ENCODE data around the gene SLC35F2. TPM values are rescaled to one million over a fixed set of nuclear protein-coding genes. Genes with fewer than 3 reads are reported as not detected.
"Not testable (repeated sequence)": the region's sequence is repeated elsewhere in the genome, so short reads cannot be mapped to it uniquely, and the experiment has no call there.

Gene SLC35F2
- total RNA-seq, 2 donors from 2014 or later: 7.3 to 9.1 TPM

GRCh38 chr11:107758719-107759355 is 99.8 kb downstream of the SLC35F2 start:
- H3K36me3 Mint-ChIP-seq (ENCODE audit: low read depth); ATAC-seq; DNase-seq: not testable (repeated sequence)

GRCh38 chr11:107757661-107758060 is 100.9 kb downstream of the SLC35F2 start:
- Mint-ChIP-seq H3K36me3 (ENCODE audit: low read depth) (no peaks in the 10 kb centered on the region), H3K4me1 (no peaks in the 10 kb centered on the region), H3K27ac (no peak overlapping the region), H3K4me3 (no peak overlapping the region), H3K27me3 (peaks cover 62% of the 10 kb centered on the region)
- no peaks in the 10 kb centered on the region for H3K9me3 ChIP-seq (ENCODE audit: control insufficient read depth, low read length, poor library complexity, severe bottlenecking)
- ATAC-seq: no peak
- DNase-seq: no peak

More at GRCh38 chr11:107758719-107759355, 99.8 kb downstream of the SLC35F2 start:
- H3K4me1 Mint-ChIP-seq; H3K9me3 ChIP-seq (ENCODE audit: control insufficient read depth, low read length, poor library complexity, severe bottlenecking); H3K4me3 Mint-ChIP-seq; H3K27ac Mint-ChIP-seq: not testable (repeated sequence)
- H3K27me3 Mint-ChIP-seq: peaks cover 60% of the 10 kb centered on the region

DNA sequence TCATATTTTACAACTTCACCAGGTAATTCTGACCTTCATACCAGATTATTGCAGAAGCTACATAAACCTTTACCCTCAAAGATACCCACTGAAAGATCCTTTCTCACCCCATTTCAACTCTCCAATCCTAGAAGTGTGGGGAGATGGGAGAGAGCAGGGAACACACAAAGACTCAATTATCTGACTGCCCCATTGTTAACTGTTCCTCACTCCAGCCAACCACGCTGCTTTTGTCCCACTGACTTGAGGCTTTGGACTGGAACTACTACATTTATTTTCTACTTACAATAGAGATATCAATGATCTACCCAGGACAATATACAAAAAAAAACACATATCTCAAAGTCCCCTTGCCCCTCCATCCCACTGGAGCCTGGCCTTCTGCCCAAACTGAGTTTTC is 102.0 kb downstream of the SLC35F2 start:
- H3K27me3 Mint-ChIP-seq: peaks cover 60% of the 10 kb centered on the region
- no peaks in the 10 kb centered on the region for H3K9me3 ChIP-seq (ENCODE audit: control insufficient read depth, low read length, poor library complexity, severe bottlenecking)
- H3K36me3 Mint-ChIP-seq (ENCODE audit: low read depth): no peaks in the 10 kb centered on the region
- no peak overlapping the region for H3K27ac Mint-ChIP-seq
- H3K4me1 Mint-ChIP-seq: no peaks in the 10 kb centered on the region
- DNase-seq: no peak
- no peak for ATAC-seq
- no peak overlapping the region for H3K4me3 Mint-ChIP-seq

DNA sequence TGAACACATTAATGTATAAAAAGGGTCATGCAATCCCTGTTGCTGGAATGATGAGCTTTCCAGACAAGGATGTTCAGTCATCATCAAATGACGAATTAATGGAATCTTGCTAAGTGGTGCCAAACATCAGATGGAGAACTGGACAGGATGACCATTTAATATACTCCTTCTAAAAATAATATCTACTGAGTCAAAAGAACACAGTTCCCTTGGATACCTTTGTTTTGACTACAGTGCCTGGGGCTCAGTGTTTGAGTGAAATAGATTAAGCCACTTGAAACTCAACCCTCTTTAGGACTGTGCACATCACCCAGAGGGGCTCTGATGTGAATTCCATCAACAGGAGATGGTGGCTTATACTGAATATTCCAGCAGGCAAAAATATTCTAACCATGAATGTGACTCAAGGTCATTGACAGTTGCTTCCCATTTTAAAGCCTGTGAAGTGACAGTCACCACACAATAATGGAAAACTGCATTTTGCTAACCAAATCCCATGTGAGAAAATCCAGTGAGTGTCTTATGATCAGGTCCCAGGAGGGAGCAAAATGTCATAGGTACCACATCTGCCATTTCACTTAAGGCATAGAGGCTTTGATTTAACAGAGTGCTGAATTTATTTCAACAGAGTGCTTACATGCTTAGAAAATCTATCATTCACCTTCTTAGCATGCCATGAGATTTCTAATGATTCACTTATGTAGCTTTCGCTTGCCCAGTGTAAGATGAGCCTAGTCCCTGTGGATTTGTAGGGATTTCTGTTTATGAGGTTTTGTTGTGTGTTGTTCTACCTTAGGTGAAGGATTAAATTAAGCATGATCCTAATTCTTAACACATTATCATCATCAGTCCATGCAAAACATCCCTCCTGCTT is 105.4 kb downstream of the SLC35F2 start:
- Mint-ChIP-seq H3K36me3 (ENCODE audit: low read depth) (no peaks in the 10 kb centered on the region), H3K4me1 (peaks cover 2% of the 10 kb centered on the region), H3K4me3 (no peak overlapping the region), H3K27ac (no peak overlapping the region), H3K27me3 (peaks cover 58% of the 10 kb centered on the region)
- no peak for DNase-seq
- ATAC-seq: no peak
- H3K9me3 ChIP-seq (ENCODE audit: control insufficient read depth, low read length, poor library complexity, severe bottlenecking): no peaks in the 10 kb centered on the region

DNA sequence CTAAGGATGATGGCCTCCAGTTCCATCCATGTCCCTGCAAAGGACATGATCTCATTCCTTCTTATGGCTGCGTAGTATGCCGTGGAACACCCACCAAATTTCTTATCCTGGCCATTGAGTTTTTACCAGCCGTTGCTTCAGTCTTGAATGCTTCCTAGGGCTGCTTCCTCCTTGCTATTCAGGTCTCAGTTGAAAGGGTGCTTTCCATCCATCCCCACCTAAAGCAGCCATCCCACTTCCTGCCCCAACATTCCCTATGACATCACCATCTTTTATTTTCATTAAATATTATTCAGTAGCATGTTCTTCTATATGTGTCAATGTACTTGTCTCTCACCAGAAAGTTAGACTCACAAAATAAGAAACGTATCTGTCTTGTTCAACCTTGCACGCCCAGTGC is 106.1 kb downstream of the SLC35F2 start:
- no peak overlapping the region for H3K4me3 Mint-ChIP-seq
- peaks cover 2% of the 10 kb centered on the region for H3K4me1 Mint-ChIP-seq
- no peak for ATAC-seq
- H3K27ac Mint-ChIP-seq: no peak overlapping the region
- H3K27me3 Mint-ChIP-seq: peaks cover 58% of the 10 kb centered on the region
- H3K36me3 Mint-ChIP-seq (ENCODE audit: low read depth): no peaks in the 10 kb centered on the region
- H3K9me3 ChIP-seq (ENCODE audit: control insufficient read depth, low read length, poor library complexity, severe bottlenecking): no peaks in the 10 kb centered on the region
- DNase-seq: no peak

GRCh38 chr11:107751082-107751481 is 107.5 kb downstream of the SLC35F2 start:
- H3K4me1 Mint-ChIP-seq: peaks cover 2% of the 10 kb centered on the region
- H3K36me3 Mint-ChIP-seq (ENCODE audit: low read depth): no peaks in the 10 kb centered on the region
- no peak overlapping the region for H3K4me3 Mint-ChIP-seq
- H3K9me3 ChIP-seq (ENCODE audit: control insufficient read depth, low read length, poor library complexity, severe bottlenecking): no peaks in the 10 kb centered on the region
- no peak for ATAC-seq
- H3K27ac Mint-ChIP-seq: no peak overlapping the region
- no peak for DNase-seq
- H3K27me3 Mint-ChIP-seq: peaks cover 44% of the 10 kb centered on the region

GRCh38 chr11:107750313-107750712 is 108.3 kb downstream of the SLC35F2 start:
- DNase-seq (no peak), ATAC-seq (no peak)
- Mint-ChIP-seq H3K27ac (no peak overlapping the region), H3K27me3 (peaks cover 48% of the 10 kb centered on the region), H3K36me3 (ENCODE audit: low read depth) (no peaks in the 10 kb centered on the region), H3K4me3 (no peak overlapping the region), H3K4me1 (peaks cover 2% of the 10 kb centered on the region)
- H3K9me3 ChIP-seq (ENCODE audit: control insufficient read depth, low read length, poor library complexity, severe bottlenecking): no peaks in the 10 kb centered on the region

DNA sequence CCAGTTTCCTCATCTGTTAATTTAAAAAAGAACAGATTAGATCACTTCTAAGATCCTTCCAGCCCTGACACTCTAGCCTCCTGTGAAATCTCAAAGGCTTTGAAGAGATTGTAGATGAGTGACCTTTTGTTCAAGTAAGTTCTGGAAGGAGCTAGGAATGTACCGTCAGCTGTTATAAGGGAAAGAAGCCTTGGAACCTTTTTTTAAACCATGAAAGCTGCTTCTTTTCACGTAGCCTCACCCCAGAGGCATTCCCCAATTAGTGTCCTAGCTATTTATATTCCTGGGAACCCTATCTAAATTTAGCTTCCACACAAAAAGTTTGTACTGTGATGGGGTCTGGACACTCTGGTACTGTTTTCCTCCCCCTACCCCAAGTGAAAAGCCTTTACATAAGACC is 111.0 kb downstream of the SLC35F2 start:
- DNase-seq: no peak
- no peaks in the 10 kb centered on the region for H3K9me3 ChIP-seq (ENCODE audit: control insufficient read depth, low read length, poor library complexity, severe bottlenecking)
- Mint-ChIP-seq H3K27ac (no peak overlapping the region), H3K36me3 (ENCODE audit: low read depth) (no peaks in the 10 kb centered on the region), H3K27me3 (peaks cover 62% of the 10 kb centered on the region), H3K4me1 (peaks cover 2% of the 10 kb centered on the region), H3K4me3 (no peak overlapping the region)
- ATAC-seq: no peak

DNA sequence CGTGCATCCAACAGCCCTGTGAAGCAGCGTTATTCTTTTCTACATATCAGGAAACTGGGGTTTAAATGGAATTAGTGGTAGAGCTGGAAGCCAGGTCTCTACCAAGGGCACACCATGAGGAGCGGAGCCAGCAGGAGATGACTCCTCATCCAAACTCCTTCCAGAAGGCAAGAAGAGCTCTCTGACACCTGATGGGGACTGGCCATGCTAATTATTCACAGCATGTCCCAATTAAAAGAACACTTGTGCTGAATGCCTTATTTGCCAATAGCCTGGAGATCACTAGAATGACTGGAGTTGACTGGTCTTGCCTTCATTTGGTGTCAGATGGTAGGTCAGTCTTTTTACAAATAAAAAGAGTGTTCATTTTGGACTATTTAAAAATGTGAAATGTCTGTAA is 113.9 kb downstream of the SLC35F2 start:
- H3K36me3 Mint-ChIP-seq (ENCODE audit: low read depth): no peaks in the 10 kb centered on the region
- no peak overlapping the region for H3K27ac Mint-ChIP-seq
- H3K4me3 Mint-ChIP-seq: no peak overlapping the region
- peaks cover 4% of the 10 kb centered on the region for H3K4me1 Mint-ChIP-seq
- ATAC-seq: no peak
- H3K9me3 ChIP-seq (ENCODE audit: control insufficient read depth, low read length, poor library complexity, severe bottlenecking): no peaks in the 10 kb centered on the region
- H3K27me3 Mint-ChIP-seq: peaks cover 62% of the 10 kb centered on the region
- DNase-seq: no peak

DNA sequence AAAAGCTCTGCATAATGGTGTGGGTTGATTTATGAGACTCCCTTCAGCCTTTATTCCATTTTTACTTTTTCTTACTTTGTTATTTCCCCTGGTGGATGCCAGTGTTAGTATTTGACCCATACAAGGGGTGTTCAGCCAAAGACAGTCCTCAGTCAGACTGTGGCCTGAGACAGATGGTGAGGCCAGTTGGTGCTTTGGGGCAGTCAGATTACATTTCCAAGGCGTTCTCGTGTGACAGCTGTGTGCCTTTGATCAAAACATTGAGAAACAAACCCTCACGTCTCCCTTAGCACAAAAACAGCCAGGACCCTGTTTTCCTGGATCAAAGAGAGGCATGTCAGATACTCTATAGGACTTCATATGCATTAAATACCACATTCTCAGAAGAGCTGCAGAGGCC is 115.4 kb downstream of the SLC35F2 start:
- H3K9me3 ChIP-seq (ENCODE audit: control insufficient read depth, low read length, poor library complexity, severe bottlenecking): no peaks in the 10 kb centered on the region
- Mint-ChIP-seq H3K36me3 (ENCODE audit: low read depth) (no peaks in the 10 kb centered on the region), H3K27ac (no peak overlapping the region), H3K4me3 (no peak overlapping the region), H3K4me1 (peaks cover 2% of the 10 kb centered on the region), H3K27me3 (peaks cover 62% of the 10 kb centered on the region)
- DNase-seq: no peak
- ATAC-seq: no peak

GRCh38 chr11:107741044-107741823 is 117.4 kb downstream of the SLC35F2 start:
- H3K9me3 ChIP-seq (ENCODE audit: control insufficient read depth, low read length, poor library complexity, severe bottlenecking): no peaks in the 10 kb centered on the region
- Mint-ChIP-seq H3K36me3 (ENCODE audit: low read depth) (no peaks in the 10 kb centered on the region), H3K27me3 (peaks cover 60% of the 10 kb centered on the region), H3K4me3 (no peak overlapping the region), H3K4me1 (peaks cover 2% of the 10 kb centered on the region), H3K27ac (peak overlapping the region; percentile 46)
- DNase-seq (no peak), ATAC-seq (no peak)

Measured in T-helper 17 cell (primary cell).